Measurements from ENCODE around the gene MTA3. TPM values are rescaled to one million over a fixed set of nuclear protein-coding genes. Genes with fewer than 3 reads are reported as not detected.
"Not testable (repeated sequence)": the region's sequence is repeated elsewhere in the genome, so short reads cannot be mapped to it uniquely, and the experiment has no call there.

Gene MTA3
- total RNA-seq, 1 donor from 2014 or later: 26.8 TPM

- Mint-ChIP-seq H3K4me1 (peaks cover 3% of the 10 kb centered on the region), H3K4me3 (no peak overlapping the region), H3K36me3 (ENCODE audit: low read depth) (peaks cover 21% of the 10 kb centered on the region), H3K27ac (no peak overlapping the region), H3K9me3 (no peaks in the 10 kb centered on the region), H3K27me3 (no peaks in the 10 kb centered on the region)
- CTCF ChIA-PET: no interaction called here
- no peak for DNase-seq
- ATAC-seq (ENCODE audit: low read depth): no peak
- intact Hi-C loops (cut with micrococcal nuclease): no loop called here
- TF ChIP-seq CTCF (IDR thresholded peaks at IDR 0.05): no peak
- POLR2A ChIA-PET: no interaction called here
These were observed 38.7 kb downstream of the MTA3 start for GRCh38 chr2:42607101-42607637.

- peaks cover 34% of the 10 kb centered on the region for H3K36me3 Mint-ChIP-seq (ENCODE audit: low read depth)
- CTCF ChIA-PET: no interaction called here
- no peaks in the 10 kb centered on the region for H3K27me3 Mint-ChIP-seq
- no peak for TF ChIP-seq CTCF (IDR thresholded peaks at IDR 0.05)
- DNase-seq: no peak
- H3K9me3 Mint-ChIP-seq: no peaks in the 10 kb centered on the region
- H3K4me1 Mint-ChIP-seq: peaks cover 7% of the 10 kb centered on the region
- peak; percentile 14 for ATAC-seq (ENCODE audit: low read depth)
- H3K27ac Mint-ChIP-seq: no peak overlapping the region
- intact Hi-C loops (cut with micrococcal nuclease): no loop called here
- H3K4me3 Mint-ChIP-seq: no peak overlapping the region
- POLR2A ChIA-PET: interaction anchor here (2.3 kb wide), 1 partner anchor 14 kb away, joined by 6 read pairs; no protein-coding TSS in a partner anchor
These were observed 45.0 kb downstream of the MTA3 start for GRCh38 chr2:42613281-42614064.

GRCh38 chr2:42614838-42615237 is 46.4 kb downstream of the MTA3 start:
- Mint-ChIP-seq H3K4me1 (peaks cover 7% of the 10 kb centered on the region), H3K27ac (no peak overlapping the region), H3K4me3 (no peak overlapping the region), H3K27me3 (no peaks in the 10 kb centered on the region), H3K9me3 (no peaks in the 10 kb centered on the region), H3K36me3 (ENCODE audit: low read depth) (peaks cover 37% of the 10 kb centered on the region)
- intact Hi-C loops (cut with micrococcal nuclease): no loop called here
- POLR2A ChIA-PET: interaction anchor here (2.3 kb wide), 1 partner anchor 15 kb away, joined by 6 read pairs; no protein-coding TSS in a partner anchor
- no peak for TF ChIP-seq CTCF (IDR thresholded peaks at IDR 0.05)
- DNase-seq (no peak), ATAC-seq (ENCODE audit: low read depth) (no peak)
- CTCF ChIA-PET: no interaction called here

GRCh38 chr2:42618116-42618515 is 49.7 kb downstream of the MTA3 start:
- Mint-ChIP-seq H3K4me3 (no peak overlapping the region), H3K27me3 (no peaks in the 10 kb centered on the region), H3K4me1 (peaks cover 5% of the 10 kb centered on the region), H3K9me3 (no peaks in the 10 kb centered on the region), H3K36me3 (ENCODE audit: low read depth) (peaks cover 28% of the 10 kb centered on the region), H3K27ac (no peak overlapping the region)
- intact Hi-C loops (cut with micrococcal nuclease): no loop called here
- no peak for TF ChIP-seq CTCF (IDR thresholded peaks at IDR 0.05)
- ATAC-seq (ENCODE audit: low read depth) (no peak), DNase-seq (no peak)
- ChIA-PET POLR2A (no interaction called here), CTCF (interaction anchor here (1.4 kb wide), 1 partner anchor 45 kb away, joined by 3 read pairs; no protein-coding TSS in a partner anchor)

GRCh38 chr2:42618972-42619371 is 50.5 kb downstream of the MTA3 start:
- POLR2A ChIA-PET: no interaction called here
- Mint-ChIP-seq H3K27ac (no peak overlapping the region), H3K4me1 (no peaks in the 10 kb centered on the region), H3K9me3 (no peaks in the 10 kb centered on the region), H3K27me3 (no peaks in the 10 kb centered on the region), H3K4me3 (no peak overlapping the region), H3K36me3 (ENCODE audit: low read depth) (peaks cover 25% of the 10 kb centered on the region)
- CTCF ChIA-PET: interaction anchor here (1.4 kb wide), 1 partner anchor 44 kb away, joined by 3 read pairs; no protein-coding TSS in a partner anchor
- no peak for ATAC-seq (ENCODE audit: low read depth)
- DNase-seq: no peak
- intact Hi-C loops (cut with micrococcal nuclease): no loop called here
- TF ChIP-seq CTCF (IDR thresholded peaks at IDR 0.05): no peak

GRCh38 chr2:42621626-42622025 is 53.2 kb downstream of the MTA3 start:
- intact Hi-C loops (cut with micrococcal nuclease); DNase-seq; H3K4me1 Mint-ChIP-seq; CTCF ChIA-PET; POLR2A ChIA-PET; ATAC-seq (ENCODE audit: low read depth); H3K27ac Mint-ChIP-seq; H3K9me3 Mint-ChIP-seq; H3K4me3 Mint-ChIP-seq; H3K27me3 Mint-ChIP-seq: not testable (repeated sequence)
- H3K36me3 Mint-ChIP-seq (ENCODE audit: low read depth): peaks cover 18% of the 10 kb centered on the region

Measured in activated B cell treated with CpG ODN at 0.5 μM for 24 hours (primary cell).